HepG2 (cell line): Measurements from ENCODE around the gene SFR1.

Source experiments
- CEBPB ChIP-seq: IDR thresholded peaks from 2 replicates; pipeline ENCODE4 v1.6.1; 2011; ENCODE audit warnings: low read depth, low read length, improper control_type of control experiment, borderline replicate concordance
- FOSL2 ChIP-seq: sonication (generic); formaldehyde crosslinking; IDR thresholded peaks from 2 replicates; pipeline ENCODE4 v1.4.0; 2020; ENCODE audit warnings: missing genetic modification reagents
- HNRNPL ChIP-seq: fragments of 200-400 bp; formaldehyde crosslinking; IDR thresholded peaks from 2 replicates; pipeline ENCODE4 v1.6.1; 2017; ENCODE audit warnings: mild to moderate bottlenecking, low read depth, low read length
- PTBP1 ChIP-seq: fragments of 200-400 bp; formaldehyde crosslinking; IDR thresholded peaks from 2 replicates; pipeline ENCODE4 v1.6.1; 2018; ENCODE audit warnings: low read length, low read depth; ENCODE audit not compliant: poor library complexity, severe bottlenecking
- YY1 ChIP-seq: IDR thresholded peaks from 2 replicates; pipeline ENCODE4 v1.6.1; 2011; ENCODE audit warnings: low read length, low read depth, moderate library complexity, mild to moderate bottlenecking; ENCODE audit not compliant: insufficient read depth, insufficient replicate concordance
- ZNF3 ChIP-seq: IDR thresholded peaks from 2 replicates; pipeline ENCODE4 v1.7.0; 2017; ENCODE audit warnings: inconsistent platforms
- ZNF382 ChIP-seq: sonication (generic); formaldehyde crosslinking; IDR thresholded peaks from 2 replicates; pipeline ENCODE4 v1.5.0; 2020; ENCODE audit warnings: missing genetic modification reagents, mild to moderate bottlenecking, borderline replicate concordance
- ZNF780A ChIP-seq: sonication (generic); formaldehyde crosslinking; IDR thresholded peaks from 2 replicates; pipeline ENCODE4 v1.8.0; 2022; ENCODE audit warnings: mild to moderate bottlenecking, missing genetic modification reagents, moderate library complexity
- TF ChIP-seq, protein P1 (sequence below): conservative IDR thresholded peaks from 2 replicates; pipeline ENCODE4 v1.6.1; 2018; ENCODE audit warnings: missing genetic modification reagents
- TF ChIP-seq, protein P2 (sequence below): sonication (generic); formaldehyde crosslinking; IDR thresholded peaks from 2 replicates; pipeline ENCODE4 v1.4.0; 2020; ENCODE audit warnings: missing genetic modification reagents, mild to moderate bottlenecking, borderline replicate concordance
- TF ChIP-seq, protein P3 (sequence below): sonication (generic); formaldehyde crosslinking; IDR thresholded peaks from 2 replicates; pipeline ENCODE4 v1.5.1; 2020; ENCODE audit warnings: missing genetic modification reagents, mild to moderate bottlenecking, borderline replicate concordance
- TF ChIP-seq, protein P4 (sequence below): sonication (generic); formaldehyde crosslinking; IDR thresholded peaks from 2 replicates; pipeline ENCODE4 v1.5.0; 2020; ENCODE audit warnings: mild to moderate bottlenecking, missing genetic modification reagents, moderate library complexity

DNA sequence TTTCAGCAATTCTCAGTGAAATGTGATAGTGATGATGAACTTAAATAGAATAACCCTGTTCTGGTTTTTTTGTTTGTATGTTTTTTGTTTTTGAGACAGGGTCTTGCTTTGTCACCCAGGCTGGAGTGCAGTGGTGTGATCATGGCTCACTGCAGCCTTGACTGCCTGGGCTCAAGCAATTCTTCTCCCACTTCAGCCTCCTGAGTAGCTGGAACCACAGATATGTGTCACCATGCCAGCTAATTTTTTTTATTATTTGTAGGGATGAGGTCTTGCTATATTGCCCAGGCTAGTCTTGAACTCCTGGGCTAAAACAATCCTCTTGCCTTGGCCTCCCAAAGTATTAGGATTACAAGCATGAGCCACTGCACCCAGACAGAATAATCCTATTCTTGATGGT, 22.0 kb upstream of the SFR1 start:
- TF ChIP-seq YY1 (no peak), ZNF382 (CRISPR knock-in tag) (no peak), PTBP1 (no peak), ZNF3 (CRISPR knock-in tag) (no peak), FOSL2 (CRISPR knock-in tag) (no peak), HNRNPL (no peak), CEBPB (no peak), ZNF780A (CRISPR knock-in tag) (no peak)
- TF ChIP-seq, protein P1, sequence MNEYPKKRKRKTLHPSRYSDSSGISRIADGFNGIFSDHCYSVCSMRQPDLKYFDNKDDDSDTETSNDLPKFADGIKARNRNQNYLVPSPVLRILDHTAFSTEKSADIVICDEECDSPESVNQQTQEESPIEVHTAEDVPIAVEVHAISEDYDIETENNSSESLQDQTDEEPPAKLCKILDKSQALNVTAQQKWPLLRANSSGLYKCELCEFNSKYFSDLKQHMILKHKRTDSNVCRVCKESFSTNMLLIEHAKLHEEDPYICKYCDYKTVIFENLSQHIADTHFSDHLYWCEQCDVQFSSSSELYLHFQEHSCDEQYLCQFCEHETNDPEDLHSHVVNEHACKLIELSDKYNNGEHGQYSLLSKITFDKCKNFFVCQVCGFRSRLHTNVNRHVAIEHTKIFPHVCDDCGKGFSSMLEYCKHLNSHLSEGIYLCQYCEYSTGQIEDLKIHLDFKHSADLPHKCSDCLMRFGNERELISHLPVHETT (CRISPR knock-in tag) = no peak
- TF ChIP-seq, protein P2, sequence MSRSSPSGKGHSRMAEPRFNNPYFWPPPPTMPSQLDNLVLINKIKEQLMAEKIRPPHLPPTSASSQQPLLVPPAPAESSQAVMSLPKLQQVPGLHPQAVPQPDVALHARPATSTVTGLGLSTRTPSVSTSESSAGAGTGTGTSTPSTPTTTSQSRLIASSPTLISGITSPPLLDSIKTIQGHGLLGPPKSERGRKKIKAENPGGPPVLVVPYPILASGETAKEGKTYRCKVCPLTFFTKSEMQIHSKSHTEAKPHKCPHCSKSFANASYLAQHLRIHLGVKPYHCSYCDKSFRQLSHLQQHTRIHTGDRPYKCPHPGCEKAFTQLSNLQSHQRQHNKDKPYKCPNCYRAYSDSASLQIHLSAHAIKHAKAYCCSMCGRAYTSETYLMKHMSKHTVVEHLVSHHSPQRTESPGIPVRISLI = no peak
- TF ChIP-seq, protein P3, sequence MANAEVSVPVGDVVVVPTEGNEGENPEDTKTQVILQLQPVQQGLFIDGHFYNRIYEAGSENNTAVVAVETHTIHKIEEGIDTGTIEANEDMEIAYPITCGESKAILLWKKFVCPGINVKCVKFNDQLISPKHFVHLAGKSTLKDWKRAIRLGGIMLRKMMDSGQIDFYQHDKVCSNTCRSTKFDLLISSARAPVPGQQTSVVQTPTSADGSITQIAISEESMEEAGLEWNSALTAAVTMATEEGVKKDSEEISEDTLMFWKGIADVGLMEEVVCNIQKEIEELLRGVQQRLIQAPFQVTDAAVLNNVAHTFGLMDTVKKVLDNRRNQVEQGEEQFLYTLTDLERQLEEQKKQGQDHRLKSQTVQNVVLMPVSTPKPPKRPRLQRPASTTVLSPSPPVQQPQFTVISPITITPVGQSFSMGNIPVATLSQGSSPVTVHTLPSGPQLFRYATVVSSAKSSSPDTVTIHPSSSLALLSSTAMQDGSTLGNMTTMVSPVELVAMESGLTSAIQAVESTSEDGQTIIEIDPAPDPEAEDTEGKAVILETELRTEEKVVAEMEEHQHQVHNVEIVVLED (CRISPR knock-in tag) = no peak
- TF ChIP-seq, protein P4, sequence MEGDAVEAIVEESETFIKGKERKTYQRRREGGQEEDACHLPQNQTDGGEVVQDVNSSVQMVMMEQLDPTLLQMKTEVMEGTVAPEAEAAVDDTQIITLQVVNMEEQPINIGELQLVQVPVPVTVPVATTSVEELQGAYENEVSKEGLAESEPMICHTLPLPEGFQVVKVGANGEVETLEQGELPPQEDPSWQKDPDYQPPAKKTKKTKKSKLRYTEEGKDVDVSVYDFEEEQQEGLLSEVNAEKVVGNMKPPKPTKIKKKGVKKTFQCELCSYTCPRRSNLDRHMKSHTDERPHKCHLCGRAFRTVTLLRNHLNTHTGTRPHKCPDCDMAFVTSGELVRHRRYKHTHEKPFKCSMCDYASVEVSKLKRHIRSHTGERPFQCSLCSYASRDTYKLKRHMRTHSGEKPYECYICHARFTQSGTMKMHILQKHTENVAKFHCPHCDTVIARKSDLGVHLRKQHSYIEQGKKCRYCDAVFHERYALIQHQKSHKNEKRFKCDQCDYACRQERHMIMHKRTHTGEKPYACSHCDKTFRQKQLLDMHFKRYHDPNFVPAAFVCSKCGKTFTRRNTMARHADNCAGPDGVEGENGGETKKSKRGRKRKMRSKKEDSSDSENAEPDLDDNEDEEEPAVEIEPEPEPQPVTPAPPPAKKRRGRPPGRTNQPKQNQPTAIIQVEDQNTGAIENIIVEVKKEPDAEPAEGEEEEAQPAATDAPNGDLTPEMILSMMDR (CRISPR knock-in tag) = no peak
